IPS-NIHi7 (cell line): ENCODE measurements around the gene ARHGEF28.

Source experiments
- DNase-seq: peaks from one replicate; pipeline ENCODE4 v3.0.0; 2012; ENCODE audit warnings: mixed read lengths; ENCODE audit errors: extremely low spot score

The ARHGEF28 gene

GRCh38 chr5:73780302-73781080 is 154.5 kb downstream of the ARHGEF28 start:
- DNase-seq: no peak

GRCh38 chr5:73781107-73781768 is 155.2 kb downstream of the ARHGEF28 start:
- no peak for DNase-seq

- DNase-seq: no peak
Observed at GRCh38 chr5:73783828-73784227, 157.8 kb downstream of the ARHGEF28 start.

- no peak for DNase-seq
Observed at GRCh38 chr5:73786043-73786831, 160.2 kb downstream of the ARHGEF28 start.

- DNase-seq: no peak
Observed at GRCh38 chr5:73789851-73790281, 163.9 kb downstream of the ARHGEF28 start.

GRCh38 chr5:73791389-73791788 is 165.4 kb downstream of the ARHGEF28 start:
- no peak for DNase-seq

- peak; percentile 76 for DNase-seq
Observed at GRCh38 chr5:73792687-73793320, 166.8 kb downstream of the ARHGEF28 start.

GRCh38 chr5:73793911-73794310 is 167.9 kb downstream of the ARHGEF28 start:
- no peak for DNase-seq

GRCh38 chr5:73796164-73797131 is 170.5 kb downstream of the ARHGEF28 start:
- no peak for DNase-seq

- DNase-seq: no peak
Observed at GRCh38 chr5:73797132-73797510, 171.1 kb downstream of the ARHGEF28 start.

GRCh38 chr5:73799401-73799972 is 173.5 kb downstream of the ARHGEF28 start:
- no peak for DNase-seq

GRCh38 chr5:73801686-73802085 is 175.7 kb downstream of the ARHGEF28 start:
- DNase-seq: no peak

- no peak for DNase-seq
Observed at GRCh38 chr5:73805449-73805848, 179.5 kb downstream of the ARHGEF28 start.

GRCh38 chr5:73808911-73809310 is 182.9 kb downstream of the ARHGEF28 start:
- DNase-seq: no peak

- DNase-seq: no peak
Observed at GRCh38 chr5:73810429-73810828, 184.4 kb downstream of the ARHGEF28 start.

GRCh38 chr5:73812457-73812856 is 186.5 kb downstream of the ARHGEF28 start:
- DNase-seq: no peak

- no peak for DNase-seq
Observed at GRCh38 chr5:73812962-73813588, 187.1 kb downstream of the ARHGEF28 start.

GRCh38 chr5:73814233-73814846 is 188.3 kb downstream of the ARHGEF28 start:
- no peak for DNase-seq

GRCh38 chr5:73815631-73816030 is 189.6 kb downstream of the ARHGEF28 start:
- DNase-seq: no peak
